ENCODE results near the gene ME3.

GRCh38 chr11:86594746-86595145 is 77.7 kb downstream of the ME3 start:
- TF ChIP-seq CTCF (IDR thresholded peaks at IDR 0.05) (no peak), EZH2 (IDR thresholded peaks at IDR 0.05) (no peak), EZH2phosphoT487 (IDR thresholded peaks at IDR 0.05) (no peak)

All from neural progenitor cell (in vitro differentiated cells).